ENCODE measurements around the gene SBNO1. TPM values are rescaled to one million over a fixed set of nuclear protein-coding genes. Genes with fewer than 3 reads are reported as not detected.
A peak's percentile ranks its signal among the peaks of the same experiment; 100 is the strongest.

SBNO1 gene
- total RNA-seq, 4 donors from 2014 or later: 18.2 to 26.6 (median 25.8) TPM

GRCh38 chr12:123365025-123365917 is 624 bp upstream of the SBNO1 start:
- Histone ChIP-seq H3K4me3 (peak overlapping the region; percentile 93), H3K4me1 (peaks cover 31% of the 10 kb centered on the region), H3K36me3 (no peaks in the 10 kb centered on the region), H3K27ac (peak overlapping the region; percentile 94), H3K9me3 (no peaks in the 10 kb centered on the region), H3K27me3 (no peaks in the 10 kb centered on the region)
- under 1% methylated on average over 24 of the region's 61 CpGs for WGBS
- TF ChIP-seq, protein P1, sequence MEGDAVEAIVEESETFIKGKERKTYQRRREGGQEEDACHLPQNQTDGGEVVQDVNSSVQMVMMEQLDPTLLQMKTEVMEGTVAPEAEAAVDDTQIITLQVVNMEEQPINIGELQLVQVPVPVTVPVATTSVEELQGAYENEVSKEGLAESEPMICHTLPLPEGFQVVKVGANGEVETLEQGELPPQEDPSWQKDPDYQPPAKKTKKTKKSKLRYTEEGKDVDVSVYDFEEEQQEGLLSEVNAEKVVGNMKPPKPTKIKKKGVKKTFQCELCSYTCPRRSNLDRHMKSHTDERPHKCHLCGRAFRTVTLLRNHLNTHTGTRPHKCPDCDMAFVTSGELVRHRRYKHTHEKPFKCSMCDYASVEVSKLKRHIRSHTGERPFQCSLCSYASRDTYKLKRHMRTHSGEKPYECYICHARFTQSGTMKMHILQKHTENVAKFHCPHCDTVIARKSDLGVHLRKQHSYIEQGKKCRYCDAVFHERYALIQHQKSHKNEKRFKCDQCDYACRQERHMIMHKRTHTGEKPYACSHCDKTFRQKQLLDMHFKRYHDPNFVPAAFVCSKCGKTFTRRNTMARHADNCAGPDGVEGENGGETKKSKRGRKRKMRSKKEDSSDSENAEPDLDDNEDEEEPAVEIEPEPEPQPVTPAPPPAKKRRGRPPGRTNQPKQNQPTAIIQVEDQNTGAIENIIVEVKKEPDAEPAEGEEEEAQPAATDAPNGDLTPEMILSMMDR (IDR thresholded peaks at IDR 0.05): peak; percentile 61 to 72
- TF ChIP-seq EP300 (IDR thresholded peaks at IDR 0.05): no peak
- TF ChIP-seq POLR2AphosphoS5 (IDR thresholded peaks at IDR 0.05): peak in 2 of 3 donors; percentile 21 to 78
- TF ChIP-seq POLR2A (IDR thresholded peaks at IDR 0.05): no peak
- DNase-seq (ENCODE audit: low spot score in 2 of 2): peak; percentile 99

DNA sequence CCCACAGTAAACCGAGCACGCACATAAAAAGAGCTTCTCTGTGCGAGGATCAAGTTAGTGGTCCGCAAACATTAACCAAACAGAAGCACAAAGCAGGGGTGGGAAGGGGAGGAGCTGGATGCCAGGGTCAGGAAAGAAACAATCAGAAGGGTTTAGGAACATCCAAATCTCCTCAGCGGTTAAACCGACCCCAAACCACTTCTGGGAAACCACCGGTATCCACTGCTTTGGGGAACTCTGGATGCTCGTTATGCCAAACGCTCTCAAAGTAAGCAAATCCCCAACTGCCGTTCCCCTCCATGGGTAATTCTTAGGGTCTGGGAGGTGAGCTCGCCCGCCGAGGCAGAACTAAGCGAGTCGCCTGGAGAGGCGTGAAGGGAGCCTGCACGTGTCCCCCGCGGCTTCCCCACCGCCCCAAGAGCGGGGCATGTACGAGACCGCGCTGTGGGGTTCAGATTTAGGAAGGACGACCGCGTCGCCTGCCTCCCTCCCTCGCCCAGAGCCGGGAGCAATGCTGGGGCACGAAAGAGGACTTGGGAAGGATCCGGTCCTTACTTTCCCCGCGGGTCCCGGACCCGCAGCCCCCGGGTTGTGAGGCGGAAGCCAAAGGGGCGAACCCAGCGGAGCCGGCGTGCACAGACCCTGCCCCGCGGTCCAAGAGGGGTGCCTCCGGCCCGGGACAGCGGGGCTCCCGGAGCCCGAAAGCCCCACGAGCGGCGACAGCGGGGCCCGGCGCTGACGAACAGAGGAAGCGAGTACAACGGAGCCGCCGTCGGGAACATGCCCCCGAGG is 711 bp downstream of the SBNO1 start:
- Histone ChIP-seq H3K4me1 (peaks cover 35% of the 10 kb centered on the region), H3K9me3 (no peaks in the 10 kb centered on the region), H3K27me3 (no peaks in the 10 kb centered on the region), H3K27ac (peak overlapping the region; percentile 94), H3K36me3 (no peaks in the 10 kb centered on the region), H3K4me3 (peak overlapping the region; percentile 93)
- WGBS: under 1% methylated on average over 42 of the region's 62 CpGs
- peak; percentile 67 to 77 for DNase-seq (ENCODE audit: low spot score in 2 of 2)
- TF ChIP-seq POLR2AphosphoS5 (IDR thresholded peaks at IDR 0.05) (no peak), EP300 (IDR thresholded peaks at IDR 0.05) (no peak), POLR2A (IDR thresholded peaks at IDR 0.05) (no peak)
- TF ChIP-seq, protein P1 (IDR thresholded peaks at IDR 0.05): no peak

- H3K36me3 ChIP-seq: no peaks in the 10 kb centered on the region
- under 1% methylated on average over 9 of the region's 9 CpGs for WGBS
- H3K4me1 ChIP-seq: peaks cover 35% of the 10 kb centered on the region
- H3K9me3 ChIP-seq: no peaks in the 10 kb centered on the region
- no peak for DNase-seq (ENCODE audit: low spot score in 2 of 2)
- no peaks in the 10 kb centered on the region for H3K27me3 ChIP-seq
- H3K27ac ChIP-seq: peak overlapping the region; percentile 94
- peak overlapping the region; percentile 93 for H3K4me3 ChIP-seq
- no peak for TF ChIP-seq POLR2A (IDR thresholded peaks at IDR 0.05)
- TF ChIP-seq, protein P1 (IDR thresholded peaks at IDR 0.05): no peak
- TF ChIP-seq POLR2AphosphoS5 (IDR thresholded peaks at IDR 0.05): no peak
- TF ChIP-seq EP300 (IDR thresholded peaks at IDR 0.05): no peak
Measured at GRCh38 chr12:123363390-123363739, 1.3 kb downstream of the SBNO1 start.

DNA sequence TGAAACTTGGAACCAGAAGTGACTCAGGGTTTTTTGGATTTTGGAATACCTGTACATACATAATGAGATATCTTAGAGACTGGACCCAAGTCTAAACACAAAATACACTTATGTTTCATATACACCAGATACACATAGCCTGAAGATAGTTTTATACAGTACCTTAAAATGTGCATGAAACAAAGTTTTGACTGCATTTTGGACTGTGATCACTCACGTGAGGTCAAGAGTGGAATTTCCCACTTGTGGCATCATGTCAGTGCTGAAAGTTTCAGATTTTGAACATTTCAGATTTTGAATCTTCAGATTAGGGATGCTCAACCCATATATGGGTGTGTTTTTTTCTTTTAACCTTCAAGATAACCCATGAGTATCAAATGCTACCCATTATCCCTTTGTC is 6.6 kb downstream of the SBNO1 start:
- 73% methylated on average over 1 of the region's 1 CpG for WGBS
- H3K27ac ChIP-seq: no peak overlapping the region
- H3K4me3 ChIP-seq: no peak overlapping the region
- DNase-seq (ENCODE audit: low spot score in 2 of 2): no peak
- TF ChIP-seq, protein P1 (IDR thresholded peaks at IDR 0.05): no peak
- TF ChIP-seq POLR2AphosphoS5 (IDR thresholded peaks at IDR 0.05) (no peak), EP300 (IDR thresholded peaks at IDR 0.05) (no peak), POLR2A (IDR thresholded peaks at IDR 0.05) (no peak)
- H3K4me1 ChIP-seq: peaks cover 19% of the 10 kb centered on the region
- no peaks in the 10 kb centered on the region for H3K9me3 ChIP-seq
- no peaks in the 10 kb centered on the region for H3K27me3 ChIP-seq
- H3K36me3 ChIP-seq: no peaks in the 10 kb centered on the region
